CD4-positive, alpha-beta T cell (primary cell): Measurements from ENCODE around the gene PAQR8. TPM values are rescaled to one million over a fixed set of nuclear protein-coding genes. Genes with fewer than 3 reads are reported as not detected.

ENCODE experiments used
- ATAC-seq: fragments of 200-7000 bp; cut with Tn5 transposase; one replicate; pipeline ENCODE4 v1.10.0; 2022; ENCODE audit warnings: mild to moderate bottlenecking; ENCODE audit not compliant: poor library complexity
- CTCF ChIA-PET: fragments of 350-600 bp; sonication (Branson Sonifier 250); formaldehyde crosslinking; loops from one replicate; lab custom pipeline; 2021; ENCODE audit warnings: antibody characterized with exemption, inconsistent platforms; lab: Charles Lee
- POLR2A ChIA-PET: fragments of 350-600 bp; sonication (Branson Sonifier 250); formaldehyde crosslinking; loops from one replicate; lab custom pipeline; 2021; ENCODE audit warnings: antibody characterized with exemption, inconsistent platforms; lab: Charles Lee
- DNase-seq, 14 experiments: peaks; one replicate each; pipeline ENCODE4 v3.0.0-alpha.2; 2013 to 2020; ENCODE audit warnings: mixed read lengths in 2 of 14
- H3K27ac ChIP-seq, 2 donors: one replicate each; pipeline versions ENCODE4 v1.5.1 to v1.7.0; 2013; ENCODE audit warnings: low read length in 2 of 2, low read depth in 1 of 2, mild to moderate bottlenecking in 1 of 2
- H3K27me3 ChIP-seq, 2 experiments: 1 replicate in 1 of 2; 2 replicates in 1 of 2; pipeline versions ENCODE4 v1.6.1 to v1.7.0; 2013; ENCODE audit warnings: low read length in 2 of 2, control low read depth in 1 of 2, mild to moderate bottlenecking in 1 of 2, moderate library complexity in 1 of 2; ENCODE audit not compliant: insufficient read depth in 2 of 2, control insufficient read depth in 1 of 2
- H3K36me3 ChIP-seq: one replicate; pipeline ENCODE4 v1.6.1; 2013; ENCODE audit warnings: low read length, control low read depth; ENCODE audit not compliant: insufficient read depth
- H3K4me1 ChIP-seq: one replicate; pipeline ENCODE4 v1.6.1; 2013; ENCODE audit warnings: low read length, control low read depth; ENCODE audit not compliant: insufficient read depth
- H3K4me3 ChIP-seq: one replicate; pipeline ENCODE4 v1.5.1; 2013; ENCODE audit warnings: mild to moderate bottlenecking, low read length, moderate library complexity
- H3K9me3 ChIP-seq, 2 experiments: 1 replicate in 1 of 2; 2 replicates in 1 of 2; pipeline versions ENCODE4 v1.6.1 to v1.7.0; 2013; ENCODE audit warnings: low read length in 2 of 2, mild to moderate bottlenecking in 2 of 2, control low read depth in 1 of 2, moderate library complexity in 1 of 2; ENCODE audit not compliant: control insufficient read depth in 1 of 2, insufficient read depth in 1 of 2
- H3K27ac Mint-ChIP-seq: one replicate; pipeline ENCODE4 v1.8.0; 2020; ENCODE audit warnings: mixed read lengths
- H3K27me3 Mint-ChIP-seq: one replicate; pipeline ENCODE4 v1.8.0; 2021; ENCODE audit warnings: mixed read lengths
- H3K36me3 Mint-ChIP-seq: one replicate; pipeline ENCODE4 v1.8.0; 2021; ENCODE audit warnings: low read depth, mixed read lengths
- H3K4me1 Mint-ChIP-seq: one replicate; pipeline ENCODE4 v1.8.0; 2021; ENCODE audit warnings: low read depth, mixed read lengths
- H3K4me3 Mint-ChIP-seq: one replicate; pipeline ENCODE4 v1.8.0; 2020; ENCODE audit warnings: mild to moderate bottlenecking, mixed read lengths
- H3K9me3 Mint-ChIP-seq: one replicate; pipeline ENCODE4 v1.8.0; 2020; ENCODE audit warnings: mixed read lengths
- intact Hi-C, 2 experiments: fragments of 100-400 bp; cut with DNase I in 1 of 2; cut with micrococcal nuclease in 1 of 2; formaldehyde crosslinking; loops; one replicate each; pipeline versions ENCODE4 v1.15.1 to v1.9.0; 2023 to 2025; cut with DNase I, micrococcal nuclease
- total RNA-seq, 174 experiments: library from RNA in 2 of 174; stranded (reverse) in 2 of 174; gene quantifications; one replicate each; pipeline ENCODE4 v1.2.3 and lab custom pipeline; 2021 to 2026
- TF ChIP-seq, protein P1 (sequence below): fragments of 200-600 bp; IDR thresholded peaks from one replicate; pipeline ENCODE4 v1.8.0; 2022; ENCODE audit warnings: antibody characterized with exemption, mild to moderate bottlenecking

The PAQR8 gene
- total RNA-seq, 2 experiments from 2014 or later = 1.8 to 1.9 TPM

DNA sequence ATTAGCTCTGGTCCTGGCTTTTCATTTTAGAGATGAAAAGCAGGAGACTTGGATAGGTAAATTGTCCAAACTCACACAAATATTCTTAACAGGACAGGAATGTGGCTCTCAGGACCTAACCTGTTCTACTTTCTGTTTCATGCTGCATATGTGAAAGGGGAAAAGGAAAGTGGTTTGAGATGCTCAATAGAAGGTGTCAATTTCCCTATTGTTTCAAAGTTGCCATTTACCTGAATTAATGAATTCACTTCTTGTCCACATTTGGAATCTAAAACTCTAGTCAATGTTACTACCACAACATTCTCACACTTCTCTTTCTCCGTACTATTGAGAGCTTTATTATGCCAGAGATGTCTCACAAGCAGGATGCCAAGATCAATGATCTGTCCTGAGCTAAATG, 53.4 kb downstream of the PAQR8 start:
- Mint-ChIP-seq H3K27ac (no peak overlapping the region), H3K27me3 (no peaks in the 10 kb centered on the region), H3K4me3 (no peak overlapping the region), H3K36me3 (no peaks in the 10 kb centered on the region), H3K9me3 (no peaks in the 10 kb centered on the region), H3K4me1 (peaks cover 34% of the 10 kb centered on the region)
- H3K27me3 ChIP-seq = no peaks in the 10 kb centered on the region
- ChIA-PET POLR2A (interaction anchor here (1.3 to 2.1 kb wide), 2 partner anchors 25 to 130 kb away, joined by 3 to 5 read pairs; partner anchors contain the start of gene MCM3), CTCF (interaction anchor here (0.5 to 2.7 kb wide), 7 partner anchors 9 to 248 kb away, joined by 3 to 13 read pairs (median 5); partner anchors contain the start of gene MCM3)
- no peak overlapping the region for H3K4me3 ChIP-seq
- peaks cover 15% of the 10 kb centered on the region for H3K4me1 ChIP-seq
- TF ChIP-seq, protein P1, sequence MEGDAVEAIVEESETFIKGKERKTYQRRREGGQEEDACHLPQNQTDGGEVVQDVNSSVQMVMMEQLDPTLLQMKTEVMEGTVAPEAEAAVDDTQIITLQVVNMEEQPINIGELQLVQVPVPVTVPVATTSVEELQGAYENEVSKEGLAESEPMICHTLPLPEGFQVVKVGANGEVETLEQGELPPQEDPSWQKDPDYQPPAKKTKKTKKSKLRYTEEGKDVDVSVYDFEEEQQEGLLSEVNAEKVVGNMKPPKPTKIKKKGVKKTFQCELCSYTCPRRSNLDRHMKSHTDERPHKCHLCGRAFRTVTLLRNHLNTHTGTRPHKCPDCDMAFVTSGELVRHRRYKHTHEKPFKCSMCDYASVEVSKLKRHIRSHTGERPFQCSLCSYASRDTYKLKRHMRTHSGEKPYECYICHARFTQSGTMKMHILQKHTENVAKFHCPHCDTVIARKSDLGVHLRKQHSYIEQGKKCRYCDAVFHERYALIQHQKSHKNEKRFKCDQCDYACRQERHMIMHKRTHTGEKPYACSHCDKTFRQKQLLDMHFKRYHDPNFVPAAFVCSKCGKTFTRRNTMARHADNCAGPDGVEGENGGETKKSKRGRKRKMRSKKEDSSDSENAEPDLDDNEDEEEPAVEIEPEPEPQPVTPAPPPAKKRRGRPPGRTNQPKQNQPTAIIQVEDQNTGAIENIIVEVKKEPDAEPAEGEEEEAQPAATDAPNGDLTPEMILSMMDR = no peak
- H3K9me3 ChIP-seq = no peaks in the 10 kb centered on the region
- ATAC-seq (no peak), DNase-seq (no peak)
- H3K36me3 ChIP-seq = no peaks in the 10 kb centered on the region
- H3K27ac ChIP-seq = no peak overlapping the region
- intact Hi-C loops = loop anchor here in 1 of 2 experiments (1.0 to 10.0 kb wide), 5 partner anchors 15 to 1129 kb away; partner anchors contain the start of gene GCLC

DNA sequence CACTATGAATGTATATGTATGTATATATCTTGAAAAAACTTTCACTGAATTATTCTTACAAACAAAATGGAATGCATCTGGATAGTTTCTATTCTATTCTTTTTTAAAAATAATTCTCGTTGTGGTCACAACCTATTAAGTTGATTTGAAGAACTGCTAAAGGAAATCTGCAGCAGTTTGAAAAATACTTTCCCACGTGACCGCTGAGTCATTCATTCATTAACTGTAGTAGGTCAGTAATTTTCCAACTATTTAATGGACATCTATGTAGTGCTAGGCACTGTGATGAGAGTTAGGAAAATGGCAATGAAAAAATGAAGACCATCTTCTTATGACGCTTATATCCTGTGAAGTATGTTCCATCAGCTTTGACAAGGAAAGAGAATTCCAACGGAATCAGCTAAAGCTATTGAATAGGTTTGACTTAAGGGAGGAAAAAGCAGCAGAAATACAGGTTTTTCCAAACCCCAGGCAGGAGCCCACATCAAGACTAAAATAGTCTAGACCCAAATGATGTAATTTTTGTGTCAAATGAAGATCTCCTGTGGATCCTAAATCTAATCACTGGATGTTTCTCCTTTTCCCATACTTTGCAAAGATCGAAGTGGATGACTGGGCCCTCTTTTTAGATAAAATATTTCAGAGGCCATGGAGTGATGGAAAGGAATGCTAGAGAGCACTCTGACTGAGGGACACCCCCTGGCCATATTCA, 54.1 kb downstream of the PAQR8 start:
- DNase-seq = no peak
- H3K4me1 ChIP-seq = peaks cover 22% of the 10 kb centered on the region
- H3K9me3 ChIP-seq = no peaks in the 10 kb centered on the region
- H3K27me3 ChIP-seq = no peaks in the 10 kb centered on the region
- H3K27me3 Mint-ChIP-seq = no peaks in the 10 kb centered on the region
- intact Hi-C loops = loop anchor here (1.0 to 10.0 kb wide), 7 partner anchors 16 to 1129 kb away; partner anchors contain the start of genes GCLC (in 1 of the 2) and MCM3 (in 1 of the 2)
- H3K4me1 Mint-ChIP-seq = peaks cover 34% of the 10 kb centered on the region
- ChIA-PET CTCF (interaction anchor here (0.5 to 2.7 kb wide), 10 partner anchors 8 to 248 kb away, joined by 3 to 13 read pairs (median 4); partner anchors contain the start of gene MCM3), POLR2A (interaction anchor here (1.3 to 2.1 kb wide), 4 partner anchors 26 to 131 kb away, joined by 3 to 8 read pairs (median 6); partner anchors contain the start of genes MCM3 and PAQR8)
- H3K36me3 Mint-ChIP-seq = no peaks in the 10 kb centered on the region
- no peak overlapping the region for H3K27ac ChIP-seq
- peak overlapping the region; percentile 11 for H3K27ac Mint-ChIP-seq
- ATAC-seq = no peak
- no peaks in the 10 kb centered on the region for H3K9me3 Mint-ChIP-seq
- H3K4me3 Mint-ChIP-seq = no peak overlapping the region
- H3K4me3 ChIP-seq = no peak overlapping the region
- no peaks in the 10 kb centered on the region for H3K36me3 ChIP-seq
- TF ChIP-seq, protein P1 = no peak

DNA sequence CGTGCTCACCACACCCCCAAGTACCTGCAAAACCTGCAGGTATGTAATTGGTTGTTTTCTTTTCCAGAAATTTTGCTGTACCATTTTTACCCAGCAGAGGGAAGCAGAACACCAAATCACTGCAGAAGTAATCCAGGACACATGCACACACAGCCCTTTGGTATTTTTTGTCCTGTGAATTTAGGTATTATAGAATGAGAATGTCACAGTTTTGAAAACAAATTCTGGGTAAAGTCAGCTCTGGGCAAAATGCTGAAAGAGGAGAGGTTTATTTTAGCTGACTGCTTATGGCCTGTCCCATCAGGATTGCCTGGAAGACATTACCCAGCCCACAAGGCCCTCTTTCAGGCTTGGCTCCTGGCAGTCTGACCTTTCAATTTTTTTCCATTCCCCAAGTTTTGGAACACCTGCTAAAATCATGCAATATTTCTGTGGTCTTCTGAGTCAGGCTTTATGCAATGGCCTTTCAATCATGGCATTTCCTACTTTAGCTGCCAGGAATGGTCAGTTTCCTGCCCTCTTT, 54.7 kb downstream of the PAQR8 start:
- TF ChIP-seq, protein P1 = peak; percentile 82
- peak; percentile 28 for ATAC-seq
- ChIA-PET CTCF (interaction anchor here (0.5 to 2.7 kb wide), 7 partner anchors 9 to 248 kb away, joined by 3 to 13 read pairs (median 4); partner anchors contain the start of gene MCM3), POLR2A (interaction anchor here (1.7 to 2.1 kb wide), 4 partner anchors 17 to 131 kb away, joined by 4 to 8 read pairs (median 6); partner anchors contain the start of gene PAQR8)
- Histone ChIP-seq H3K36me3 (no peaks in the 10 kb centered on the region), H3K27me3 (no peaks in the 10 kb centered on the region), H3K9me3 (no peaks in the 10 kb centered on the region), H3K27ac (no peak overlapping the region), H3K4me3 (no peak overlapping the region), H3K4me1 (peaks cover 23% of the 10 kb centered on the region)
- no peaks in the 10 kb centered on the region for H3K9me3 Mint-ChIP-seq
- no peaks in the 10 kb centered on the region for H3K27me3 Mint-ChIP-seq
- intact Hi-C loops = loop anchor here (1.0 to 10.0 kb wide), 6 partner anchors 132 to 1128 kb away; partner anchors contain the start of genes GCLC (in 1 of the 2) and MCM3 (in 1 of the 2)
- H3K27ac Mint-ChIP-seq = peak overlapping the region; percentile 11
- H3K36me3 Mint-ChIP-seq = no peaks in the 10 kb centered on the region
- DNase-seq = peak in 5 of 14 experiments; percentile 19 to 83 (median 74)
- peaks cover 29% of the 10 kb centered on the region for H3K4me1 Mint-ChIP-seq
- peak overlapping the region; percentile 3 for H3K4me3 Mint-ChIP-seq
